ENCODE data around the gene CCT7.
"Not testable (repeated sequence)": the region's sequence is repeated elsewhere in the genome, so short reads cannot be mapped to it uniquely, and the experiment has no call there.

CCT7 gene

DNA sequence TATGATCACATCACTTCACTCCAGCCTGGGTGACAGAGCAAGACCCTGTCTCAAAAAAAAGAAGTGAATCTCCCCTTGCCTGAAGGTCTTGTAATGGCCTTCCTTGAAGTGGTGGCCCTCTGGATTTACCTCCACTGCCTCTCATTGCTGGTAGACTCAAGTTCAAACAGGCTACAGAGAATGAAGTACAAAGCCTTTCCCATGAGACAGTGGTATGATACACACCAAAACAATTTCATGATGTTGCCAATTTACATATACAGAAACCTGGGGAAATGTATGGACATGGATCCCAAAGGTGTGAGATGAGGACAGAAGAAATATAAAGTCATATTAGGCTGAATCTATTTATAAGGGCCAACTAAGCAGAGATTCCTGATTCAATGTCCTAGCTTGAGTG, 36.5 kb upstream of the CCT7 start:
- TF ChIP-seq, protein P1, sequence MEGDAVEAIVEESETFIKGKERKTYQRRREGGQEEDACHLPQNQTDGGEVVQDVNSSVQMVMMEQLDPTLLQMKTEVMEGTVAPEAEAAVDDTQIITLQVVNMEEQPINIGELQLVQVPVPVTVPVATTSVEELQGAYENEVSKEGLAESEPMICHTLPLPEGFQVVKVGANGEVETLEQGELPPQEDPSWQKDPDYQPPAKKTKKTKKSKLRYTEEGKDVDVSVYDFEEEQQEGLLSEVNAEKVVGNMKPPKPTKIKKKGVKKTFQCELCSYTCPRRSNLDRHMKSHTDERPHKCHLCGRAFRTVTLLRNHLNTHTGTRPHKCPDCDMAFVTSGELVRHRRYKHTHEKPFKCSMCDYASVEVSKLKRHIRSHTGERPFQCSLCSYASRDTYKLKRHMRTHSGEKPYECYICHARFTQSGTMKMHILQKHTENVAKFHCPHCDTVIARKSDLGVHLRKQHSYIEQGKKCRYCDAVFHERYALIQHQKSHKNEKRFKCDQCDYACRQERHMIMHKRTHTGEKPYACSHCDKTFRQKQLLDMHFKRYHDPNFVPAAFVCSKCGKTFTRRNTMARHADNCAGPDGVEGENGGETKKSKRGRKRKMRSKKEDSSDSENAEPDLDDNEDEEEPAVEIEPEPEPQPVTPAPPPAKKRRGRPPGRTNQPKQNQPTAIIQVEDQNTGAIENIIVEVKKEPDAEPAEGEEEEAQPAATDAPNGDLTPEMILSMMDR (IDR thresholded peaks at IDR 0.05; ENCODE audit: insufficient read depth, low read length), result no peak
- TF ChIP-seq SPI1 (IDR thresholded peaks at IDR 0.05; ENCODE audit: borderline replicate concordance, low read depth) (no peak), POLR2AphosphoS5 (IDR thresholded peaks at IDR 0.05; ENCODE audit: low read depth) (no peak), GABPA (IDR thresholded peaks at IDR 0.05; ENCODE audit: low read depth) (no peak)
- TF ChIP-seq, protein P2, sequence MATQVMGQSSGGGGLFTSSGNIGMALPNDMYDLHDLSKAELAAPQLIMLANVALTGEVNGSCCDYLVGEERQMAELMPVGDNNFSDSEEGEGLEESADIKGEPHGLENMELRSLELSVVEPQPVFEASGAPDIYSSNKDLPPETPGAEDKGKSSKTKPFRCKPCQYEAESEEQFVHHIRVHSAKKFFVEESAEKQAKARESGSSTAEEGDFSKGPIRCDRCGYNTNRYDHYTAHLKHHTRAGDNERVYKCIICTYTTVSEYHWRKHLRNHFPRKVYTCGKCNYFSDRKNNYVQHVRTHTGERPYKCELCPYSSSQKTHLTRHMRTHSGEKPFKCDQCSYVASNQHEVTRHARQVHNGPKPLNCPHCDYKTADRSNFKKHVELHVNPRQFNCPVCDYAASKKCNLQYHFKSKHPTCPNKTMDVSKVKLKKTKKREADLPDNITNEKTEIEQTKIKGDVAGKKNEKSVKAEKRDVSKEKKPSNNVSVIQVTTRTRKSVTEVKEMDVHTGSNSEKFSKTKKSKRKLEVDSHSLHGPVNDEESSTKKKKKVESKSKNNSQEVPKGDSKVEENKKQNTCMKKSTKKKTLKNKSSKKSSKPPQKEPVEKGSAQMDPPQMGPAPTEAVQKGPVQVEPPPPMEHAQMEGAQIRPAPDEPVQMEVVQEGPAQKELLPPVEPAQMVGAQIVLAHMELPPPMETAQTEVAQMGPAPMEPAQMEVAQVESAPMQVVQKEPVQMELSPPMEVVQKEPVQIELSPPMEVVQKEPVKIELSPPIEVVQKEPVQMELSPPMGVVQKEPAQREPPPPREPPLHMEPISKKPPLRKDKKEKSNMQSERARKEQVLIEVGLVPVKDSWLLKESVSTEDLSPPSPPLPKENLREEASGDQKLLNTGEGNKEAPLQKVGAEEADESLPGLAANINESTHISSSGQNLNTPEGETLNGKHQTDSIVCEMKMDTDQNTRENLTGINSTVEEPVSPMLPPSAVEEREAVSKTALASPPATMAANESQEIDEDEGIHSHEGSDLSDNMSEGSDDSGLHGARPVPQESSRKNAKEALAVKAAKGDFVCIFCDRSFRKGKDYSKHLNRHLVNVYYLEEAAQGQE (IDR thresholded peaks at IDR 0.05; ENCODE audit: insufficient replicate concordance, low read depth), result no peak
- Histone ChIP-seq H3K27ac (replicated peaks) (no peak overlapping the region), H3K27me3 (ENCODE audit: insufficient read depth, poor library complexity, severe bottlenecking) (peaks cover 20% of the 10 kb centered on the region), H3K4me3 (replicated peaks; ENCODE audit: insufficient read depth, low read length) (no peak overlapping the region)
- no peak for DNase-seq (ENCODE audit: low read depth in 1 of 2, low spot score in 1 of 2)

DNA sequence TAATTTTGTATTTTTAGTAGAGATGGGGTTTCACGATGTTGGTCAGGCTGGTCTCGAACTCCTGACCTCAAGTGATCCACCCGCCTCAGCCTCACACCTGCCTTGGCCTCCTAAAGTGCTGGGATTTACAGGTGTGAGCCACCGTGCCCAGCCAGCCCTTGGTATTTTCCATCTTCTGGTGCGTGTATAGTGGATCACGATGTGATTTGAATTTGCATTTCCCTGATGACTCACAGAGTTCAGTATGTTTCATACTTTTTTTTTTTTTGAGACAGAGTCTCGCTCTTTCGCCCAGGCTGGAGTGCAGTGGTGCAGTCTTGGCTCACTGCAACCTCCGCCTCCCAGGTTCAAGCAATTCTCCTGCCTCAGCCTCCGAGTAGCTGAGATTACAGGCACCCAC, 33.8 kb upstream of the CCT7 start:
- not testable (repeated sequence) for H3K27ac ChIP-seq (replicated peaks)

DNA sequence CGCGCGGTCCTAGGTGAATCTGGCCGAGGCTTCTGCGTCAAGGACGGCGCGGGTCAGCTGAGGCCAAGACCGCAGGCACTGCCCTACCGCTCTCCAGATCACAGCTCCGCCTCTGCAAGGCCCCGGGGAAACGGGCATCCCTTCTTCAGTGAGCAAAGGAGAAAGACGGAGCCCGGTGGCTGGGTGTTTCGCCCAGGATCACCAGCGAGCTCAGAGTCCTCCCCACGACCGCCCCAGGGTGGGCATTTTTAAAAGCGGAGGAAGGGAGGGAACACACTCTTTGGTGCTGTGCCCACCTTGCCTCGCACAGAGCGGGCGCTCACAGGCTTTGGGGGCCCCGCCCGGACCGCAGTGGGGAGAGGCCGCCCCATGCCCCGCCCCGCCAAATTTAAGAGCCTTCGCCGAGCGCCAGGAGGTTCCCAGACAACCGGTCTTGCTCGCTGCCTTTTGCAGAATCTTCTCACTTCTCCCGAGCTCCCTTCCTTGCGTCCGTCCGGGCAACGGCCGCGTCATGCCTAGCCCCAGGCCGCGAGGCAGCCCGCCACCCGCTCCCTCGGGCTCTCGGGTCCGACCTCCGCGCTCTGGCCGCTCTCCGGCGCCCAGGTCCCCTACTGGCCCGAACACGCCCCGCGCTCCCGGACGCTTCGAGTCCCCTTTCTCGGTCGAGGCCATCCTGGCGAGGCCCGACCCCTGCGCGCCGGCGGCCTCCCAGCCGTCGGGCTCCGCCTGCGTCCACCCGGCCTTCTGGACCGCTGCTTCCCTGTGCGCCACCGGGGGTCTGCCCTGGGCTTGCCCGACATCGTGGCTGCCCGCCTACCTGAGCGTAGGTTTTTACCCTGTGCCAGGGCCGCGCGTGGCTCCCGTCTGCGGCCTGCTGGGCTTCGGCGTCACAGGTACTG, 31.7 kb upstream of the CCT7 start, which contains the start of gene NOTO:
TSS of gene NOTO (plus strand) at position 419 of the 899 bp plus-strand sequence. CDS start at position 512, 93 bp downstream.
- no peak within 1 kb of the TSS for H3K27ac ChIP-seq (replicated peaks)
- TF ChIP-seq GABPA (IDR thresholded peaks at IDR 0.05; ENCODE audit: low read depth) (no peak), POLR2AphosphoS5 (IDR thresholded peaks at IDR 0.05; ENCODE audit: low read depth) (no peak), SPI1 (IDR thresholded peaks at IDR 0.05; ENCODE audit: borderline replicate concordance, low read depth) (no peak)
- TF ChIP-seq, protein P2 (IDR thresholded peaks at IDR 0.05; ENCODE audit: insufficient replicate concordance, low read depth), result no peak
- TF ChIP-seq, protein P1 (IDR thresholded peaks at IDR 0.05; ENCODE audit: insufficient read depth, low read length), result no peak
- H3K4me3 ChIP-seq (replicated peaks; ENCODE audit: insufficient read depth, low read length), result no peak within 1 kb of the TSS
- DNase-seq (ENCODE audit: low read depth in 1 of 2, low spot score in 1 of 2), result no peak
- peaks cover 35% of the 10 kb centered on the region for H3K27me3 ChIP-seq (ENCODE audit: insufficient read depth, poor library complexity, severe bottlenecking)

More for the DNA sequence above, 33.8 kb upstream of the CCT7 start:
- peaks cover 36% of the 10 kb centered on the region for H3K27me3 ChIP-seq (ENCODE audit: insufficient read depth, poor library complexity, severe bottlenecking)
- DNase-seq (ENCODE audit: low read depth in 1 of 2, low spot score in 1 of 2); H3K4me3 ChIP-seq (replicated peaks; ENCODE audit: insufficient read depth, low read length): not testable (repeated sequence)

DNA sequence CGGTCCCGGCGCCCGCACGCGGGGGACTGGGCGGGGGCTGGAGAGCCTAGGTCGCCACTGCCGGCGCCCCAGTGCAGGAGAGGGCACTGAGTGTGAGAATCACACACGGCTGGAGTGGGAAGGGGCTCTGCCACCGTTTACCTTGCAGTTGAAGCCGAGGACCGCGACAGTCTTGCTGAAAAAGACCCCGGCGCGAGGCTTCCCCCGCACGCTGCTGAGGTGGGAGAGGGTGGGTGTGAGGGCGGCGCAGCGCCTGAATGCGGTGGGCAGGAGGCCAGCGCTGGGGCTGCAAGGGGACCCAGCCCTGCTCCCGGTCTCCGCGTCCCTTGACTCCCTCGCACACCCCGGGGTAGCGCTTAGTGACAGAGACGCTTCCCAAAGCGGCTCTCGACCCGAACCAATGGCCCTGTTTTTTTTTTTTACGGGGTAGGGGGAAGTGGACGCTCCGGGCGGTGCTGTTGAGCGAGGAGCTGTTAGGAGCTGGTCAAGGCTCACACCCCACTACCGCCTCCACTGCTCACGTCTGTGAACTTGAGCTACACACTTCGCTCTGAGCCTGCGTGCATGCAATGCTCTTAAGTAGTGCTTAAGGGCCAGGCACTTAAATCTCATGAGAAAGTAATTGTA, 30.9 kb upstream of the CCT7 start:
- TF ChIP-seq, protein P2 (IDR thresholded peaks at IDR 0.05; ENCODE audit: insufficient replicate concordance, low read depth), result no peak
- TF ChIP-seq, protein P1 (IDR thresholded peaks at IDR 0.05; ENCODE audit: insufficient read depth, low read length), result no peak
- TF ChIP-seq GABPA (IDR thresholded peaks at IDR 0.05; ENCODE audit: low read depth) (no peak), POLR2AphosphoS5 (IDR thresholded peaks at IDR 0.05; ENCODE audit: low read depth) (no peak), SPI1 (IDR thresholded peaks at IDR 0.05; ENCODE audit: borderline replicate concordance, low read depth) (no peak)
- DNase-seq (ENCODE audit: low read depth in 1 of 2, low spot score in 1 of 2), result peak in 1 of 2 experiments; percentile 4
- no peak overlapping the region for H3K4me3 ChIP-seq (replicated peaks; ENCODE audit: insufficient read depth, low read length)
- H3K27me3 ChIP-seq (ENCODE audit: insufficient read depth, poor library complexity, severe bottlenecking), result peaks cover 35% of the 10 kb centered on the region
- H3K27ac ChIP-seq (replicated peaks), result no peak overlapping the region

Data from HL-60 (cell line).